ENCODE data around the gene TRIM37. TPM values are rescaled to one million over a fixed set of nuclear protein-coding genes. Genes with fewer than 3 reads are reported as not detected.

TRIM37 gene
- polyA plus RNA-seq, 1 of the 3 experiments (the other 2 are of a cell fraction) = 20.5 TPM

- H3K36me3 ChIP-seq (replicated peaks in 1 of 2; ENCODE audit: control insufficient read depth in 1 of 2, insufficient read depth in 2 of 2, low read length in 1 of 2) = peaks cover 68 to 72% of the 10 kb centered on the region in 2 experiments
- ChIA-PET CTCF (interaction anchor here (1.0 to 1.3 kb wide), 2 partner anchors 359 to 820 kb away, joined by 3 to 4 read pairs; no protein-coding TSS in a partner anchor), POLR2A (no interaction called here)
Observed at GRCh38 chr17:59069856-59070255, 36.8 kb downstream of the TRIM37 start.

DNA sequence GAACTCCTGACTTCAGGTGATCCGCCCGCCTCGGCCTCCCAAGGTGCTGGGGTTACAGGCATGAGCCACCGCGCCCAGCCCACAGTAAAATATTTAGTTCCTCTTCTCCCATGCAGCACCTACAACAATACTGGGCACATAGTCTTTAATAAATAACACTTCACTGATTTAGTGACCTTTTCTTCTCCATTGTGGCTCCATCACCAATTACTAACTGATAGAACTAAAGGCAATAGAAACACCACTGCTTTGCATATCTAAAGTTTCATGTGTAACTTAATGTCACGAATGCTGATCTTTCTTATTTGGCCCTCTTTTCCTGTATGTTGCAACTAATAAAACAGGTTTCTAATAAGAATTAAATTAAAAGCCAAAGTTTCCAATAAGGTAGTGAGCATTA, 38.9 kb downstream of the TRIM37 start:
- Histone ChIP-seq H3K79me2 (ENCODE audit: insufficient read depth) (no peaks in the 10 kb centered on the region), H3K4me2 (no peak overlapping the region), H3K36me3 (replicated peaks in 1 of 2; ENCODE audit: control insufficient read depth in 1 of 2, insufficient read depth in 2 of 2, low read length in 1 of 2) (peaks cover 52 to 71% of the 10 kb centered on the region in 2 experiments), H3K9ac (no peak overlapping the region), H3K9me2 (no peaks in the 10 kb centered on the region), H3K4me3 (ENCODE audit: low read depth in 2 of 2, low read length in 1 of 2) (no peak overlapping the region), H3K4me1 (ENCODE audit: control insufficient read depth in 1 of 2, insufficient read depth in 2 of 2, low read depth in 1 of 2, low read length in 1 of 2) (no peaks in the 10 kb centered on the region), H3K27me3 (ENCODE audit: insufficient read depth) (no peaks in the 10 kb centered on the region), H3F3A (replicated peaks; ENCODE audit: insufficient read depth) (no peaks in the 10 kb centered on the region), H3K27ac (ENCODE audit: low read depth in 2 of 2, low read length in 1 of 2) (no peak overlapping the region), H2AFZ (ENCODE audit: low read depth) (no peak overlapping the region), H3K9me3 (no peaks in the 10 kb centered on the region), H4K20me1 (ENCODE audit: insufficient read depth) (no peaks in the 10 kb centered on the region)
- POLR2A ChIA-PET = no interaction called here
- DNase-seq = no peak
- TF ChIP-seq FOSL2 (IDR thresholded peaks at IDR 0.05; ENCODE audit: borderline replicate concordance, low read depth) = no peak
- no peak for TF ChIP-seq IRF3 (IDR thresholded peaks at IDR 0.05; ENCODE audit: low read depth, low read length)
- TF ChIP-seq NFIC (IDR thresholded peaks at IDR 0.05; ENCODE audit: borderline replicate concordance) = no peak
- TF ChIP-seq PBX3 (IDR thresholded peaks at IDR 0.05) = no peak
- TF ChIP-seq RAD21 (IDR thresholded peaks at IDR 0.05; ENCODE audit: low read length) = no peak
- TF ChIP-seq EP300 (IDR thresholded peaks at IDR 0.05; ENCODE audit: borderline replicate concordance in 1 of 2, low read depth in 1 of 2, low read length in 1 of 2) = no peak
- CTCF ChIA-PET = no interaction called here
- 98% methylated on average over 6 of the region's 6 CpGs for WGBS (ENCODE audit: low lambda C conversion rate)

More at GRCh38 chr17:59069856-59070255, 36.8 kb downstream of the TRIM37 start:
- no peak overlapping the region for H3K9ac ChIP-seq
- DNase-seq = no peak
- H3K4me1 ChIP-seq (ENCODE audit: control insufficient read depth in 1 of 2, insufficient read depth in 2 of 2, low read depth in 1 of 2, low read length in 1 of 2) = peaks cover 0 to 3% of the 10 kb centered on the region in 2 experiments; a peak in 1 of 4 replicates
- no peaks in the 10 kb centered on the region for H3K27me3 ChIP-seq (ENCODE audit: insufficient read depth)
- no peak overlapping the region for H3K4me2 ChIP-seq
- no peak overlapping the region for H2AFZ ChIP-seq (ENCODE audit: low read depth)
- H3K9me3 ChIP-seq = no peaks in the 10 kb centered on the region
- no peak overlapping the region for H3K4me3 ChIP-seq (ENCODE audit: low read depth in 2 of 2, low read length in 1 of 2)
- no peaks in the 10 kb centered on the region; the same call in 1 of the 2 replicates for H3K79me2 ChIP-seq (ENCODE audit: insufficient read depth)
- H4K20me1 ChIP-seq (ENCODE audit: insufficient read depth) = no peaks in the 10 kb centered on the region
- H3K27ac ChIP-seq (ENCODE audit: low read depth in 2 of 2, low read length in 1 of 2) = no peak overlapping the region
- H3F3A ChIP-seq (replicated peaks; ENCODE audit: insufficient read depth) = peaks cover 2% of the 10 kb centered on the region
- H3K9me2 ChIP-seq = no peaks in the 10 kb centered on the region
- TF ChIP-seq MEF2A (IDR thresholded peaks at IDR 0.05; ENCODE audit: borderline replicate concordance, low read depth) (no peak), TEAD4 (IDR thresholded peaks at IDR 0.05; ENCODE audit: borderline replicate concordance, insufficient read depth) (no peak), NRF1 (IDR thresholded peaks at IDR 0.05; ENCODE audit: low read depth, low read length) (no peak), FOXJ3 (CRISPR knock-in tag; IDR thresholded peaks at IDR 0.05) (no peak)
- 91% methylated on average over 1 of the region's 1 CpG for WGBS (ENCODE audit: low lambda C conversion rate)
